GM18870 (cell line): ENCODE data around the gene SLC50A1.
A peak's percentile ranks its signal among the peaks of the same experiment; 100 is the strongest.

Source experiments
- ATAC-seq: cut with Tn5 transposase; IDR thresholded peaks from one replicate; pipeline ENCODE4 v1.9.1; 2021; ENCODE audit warnings: moderate library complexity; ENCODE audit not compliant: unreplicated experiment

Gene SLC50A1

GRCh38 chr1:155169541-155169940, 33.9 kb downstream of the SLC50A1 start:
- ATAC-seq: no peak

GRCh38 chr1:155170101-155170785, 34.6 kb downstream of the SLC50A1 start:
- no peak for ATAC-seq

- no peak for ATAC-seq
These were observed 35.2 kb downstream of the SLC50A1 start for GRCh38 chr1:155170806-155171205.

- peak; percentile 15 for ATAC-seq
These were observed 36.4 kb downstream of the SLC50A1 start for GRCh38 chr1:155171836-155172731.

GRCh38 chr1:155172732-155173477, 37.3 kb downstream of the SLC50A1 start, which contains the start of gene KRTCAP2:
Gene KRTCAP2, minus strand, starts transcription at chr1:155173304. Its CDS starts 80 bp downstream, at chr1:155173224.
- ATAC-seq: peak; percentile 78

GRCh38 chr1:155173478-155174323, 38.0 kb downstream of the SLC50A1 start, which contains the start of gene TRIM46:
Gene TRIM46, plus strand, starts transcription at chr1:155173849. Its CDS starts 118 bp downstream, at chr1:155173967.
- no peak for ATAC-seq

- ATAC-seq: no peak
These were observed 39.0 kb downstream of the SLC50A1 start for GRCh38 chr1:155174324-155175280.

GRCh38 chr1:155175281-155175926, 39.8 kb downstream of the SLC50A1 start:
- no peak for ATAC-seq

GRCh38 chr1:155175927-155176371, 40.3 kb downstream of the SLC50A1 start:
- ATAC-seq: no peak

GRCh38 chr1:155176544-155177071, 41.0 kb downstream of the SLC50A1 start:
- no peak for ATAC-seq

- ATAC-seq: no peak
These were observed 41.7 kb downstream of the SLC50A1 start for GRCh38 chr1:155177192-155177917.

GRCh38 chr1:155177918-155178281, 42.2 kb downstream of the SLC50A1 start:
- no peak for ATAC-seq

- ATAC-seq: no peak
These were observed 42.9 kb downstream of the SLC50A1 start for GRCh38 chr1:155178441-155179111.

- ATAC-seq: no peak
These were observed 43.7 kb downstream of the SLC50A1 start for GRCh38 chr1:155179112-155180031.

GRCh38 chr1:155181371-155182051, 45.9 kb downstream of the SLC50A1 start:
- ATAC-seq: no peak
